ENCODE results near the gene VSTM2B. TPM values are rescaled to one million over a fixed set of nuclear protein-coding genes. Genes with fewer than 3 reads are reported as not detected.

VSTM2B gene
- total RNA-seq, 1 experiment from 2014 or later = not detected

DNA sequence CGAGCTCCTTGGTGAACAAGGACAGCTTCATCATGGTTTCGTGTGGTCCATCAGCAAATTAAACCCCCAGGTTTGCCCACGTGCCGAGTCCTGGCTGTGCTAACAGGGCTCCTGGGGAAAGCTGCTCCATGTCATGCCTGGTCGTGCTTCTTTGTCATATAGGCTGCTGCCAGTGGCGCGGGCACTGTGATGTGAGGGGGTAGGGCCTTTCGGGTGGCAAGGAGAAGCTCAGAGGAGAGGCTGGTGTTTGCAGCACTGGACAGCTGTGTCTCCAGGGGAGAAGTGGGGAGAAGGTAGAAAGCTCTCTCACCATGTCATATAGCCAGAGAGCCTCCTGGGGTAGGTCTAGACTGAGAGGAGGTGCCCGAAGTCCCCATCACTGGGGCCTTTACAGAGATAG lies 13.3 kb downstream of the VSTM2B start:
- POLR2A ChIA-PET (ENCODE audit: unreplicated experiment) = no interaction called here
- H3K4me1 ChIP-seq (replicated peaks; ENCODE audit: insufficient read depth) = no peaks in the 10 kb centered on the region
- peaks cover 71% of the 10 kb centered on the region for H3K27me3 ChIP-seq (ENCODE audit: insufficient read depth, low read depth)
- no peak overlapping the region for H2AFZ ChIP-seq
- H3K9me3 ChIP-seq (ENCODE audit: insufficient read depth, low read depth) = no peaks in the 10 kb centered on the region
- no peaks in the 10 kb centered on the region for H3K9me2 ChIP-seq (ENCODE audit: insufficient read depth)
- H3K79me2 ChIP-seq (ENCODE audit: low read depth) = no peaks in the 10 kb centered on the region
- CTCF ChIA-PET = no interaction called here
- H3K4me2 ChIP-seq = no peak overlapping the region
- H4K20me1 ChIP-seq (ENCODE audit: insufficient read depth) = no peaks in the 10 kb centered on the region
- no TSS peak for BruUV-seq (replicated peaks)
- H3K27ac ChIP-seq = no peak overlapping the region
- TF ChIP-seq, protein P1, sequence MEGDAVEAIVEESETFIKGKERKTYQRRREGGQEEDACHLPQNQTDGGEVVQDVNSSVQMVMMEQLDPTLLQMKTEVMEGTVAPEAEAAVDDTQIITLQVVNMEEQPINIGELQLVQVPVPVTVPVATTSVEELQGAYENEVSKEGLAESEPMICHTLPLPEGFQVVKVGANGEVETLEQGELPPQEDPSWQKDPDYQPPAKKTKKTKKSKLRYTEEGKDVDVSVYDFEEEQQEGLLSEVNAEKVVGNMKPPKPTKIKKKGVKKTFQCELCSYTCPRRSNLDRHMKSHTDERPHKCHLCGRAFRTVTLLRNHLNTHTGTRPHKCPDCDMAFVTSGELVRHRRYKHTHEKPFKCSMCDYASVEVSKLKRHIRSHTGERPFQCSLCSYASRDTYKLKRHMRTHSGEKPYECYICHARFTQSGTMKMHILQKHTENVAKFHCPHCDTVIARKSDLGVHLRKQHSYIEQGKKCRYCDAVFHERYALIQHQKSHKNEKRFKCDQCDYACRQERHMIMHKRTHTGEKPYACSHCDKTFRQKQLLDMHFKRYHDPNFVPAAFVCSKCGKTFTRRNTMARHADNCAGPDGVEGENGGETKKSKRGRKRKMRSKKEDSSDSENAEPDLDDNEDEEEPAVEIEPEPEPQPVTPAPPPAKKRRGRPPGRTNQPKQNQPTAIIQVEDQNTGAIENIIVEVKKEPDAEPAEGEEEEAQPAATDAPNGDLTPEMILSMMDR (conservative IDR thresholded peaks at IDR 0.05) = no peak
- no peak for TF ChIP-seq EZH2 (IDR thresholded peaks at IDR 0.05; ENCODE audit: low read depth)
- H3K4me3 ChIP-seq = no peak overlapping the region
- H3K36me3 ChIP-seq (ENCODE audit: low read depth) = no peaks in the 10 kb centered on the region
- DNase-seq = no peak
- intact Hi-C loops (cut with micrococcal nuclease; ENCODE audit: unreplicated experiment) = no loop called here
- H3F3A ChIP-seq (ENCODE audit: insufficient read depth, low read depth) = no peaks in the 10 kb centered on the region

DNA sequence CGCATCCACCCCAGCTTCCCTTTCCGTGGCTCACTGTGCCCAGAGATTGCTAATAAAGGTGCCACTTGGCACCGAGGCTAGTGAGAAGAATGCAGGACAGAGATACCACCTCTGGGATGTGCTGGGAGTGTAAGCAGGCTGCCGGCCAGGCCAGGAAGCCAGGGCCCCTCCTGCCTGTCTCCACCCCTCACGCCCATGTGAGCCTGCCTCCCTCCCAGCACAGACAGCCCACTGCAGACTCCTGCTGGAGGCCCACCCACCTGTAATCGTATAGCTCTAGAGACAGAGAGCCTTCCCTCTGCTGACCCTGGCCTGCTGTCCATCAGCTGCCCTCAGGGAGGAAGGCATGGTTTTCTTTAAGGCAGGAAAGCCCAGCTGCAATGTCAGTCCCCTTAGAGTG lies 13.9 kb downstream of the VSTM2B start:
- BruUV-seq (replicated peaks) = no TSS peak
- Histone ChIP-seq H3K9me3 (ENCODE audit: insufficient read depth, low read depth) (no peaks in the 10 kb centered on the region), H3K4me3 (no peak overlapping the region), H4K20me1 (ENCODE audit: insufficient read depth) (no peaks in the 10 kb centered on the region), H3K27ac (no peak overlapping the region), H3K4me2 (no peak overlapping the region), H3K27me3 (ENCODE audit: insufficient read depth, low read depth) (peaks cover 68% of the 10 kb centered on the region), H3K79me2 (ENCODE audit: low read depth) (no peaks in the 10 kb centered on the region), H3K36me3 (ENCODE audit: low read depth) (no peaks in the 10 kb centered on the region), H3K9me2 (ENCODE audit: insufficient read depth) (no peaks in the 10 kb centered on the region), H3K4me1 (replicated peaks; ENCODE audit: insufficient read depth) (no peaks in the 10 kb centered on the region), H3F3A (ENCODE audit: insufficient read depth, low read depth) (no peaks in the 10 kb centered on the region), H2AFZ (no peak overlapping the region)
- intact Hi-C loops (cut with micrococcal nuclease; ENCODE audit: unreplicated experiment) = no loop called here
- ChIA-PET CTCF (no interaction called here), POLR2A (ENCODE audit: unreplicated experiment) (no interaction called here)
- TF ChIP-seq, protein P1 (conservative IDR thresholded peaks at IDR 0.05) = no peak
- TF ChIP-seq EZH2 (IDR thresholded peaks at IDR 0.05; ENCODE audit: low read depth) = no peak
- DNase-seq = no peak

DNA sequence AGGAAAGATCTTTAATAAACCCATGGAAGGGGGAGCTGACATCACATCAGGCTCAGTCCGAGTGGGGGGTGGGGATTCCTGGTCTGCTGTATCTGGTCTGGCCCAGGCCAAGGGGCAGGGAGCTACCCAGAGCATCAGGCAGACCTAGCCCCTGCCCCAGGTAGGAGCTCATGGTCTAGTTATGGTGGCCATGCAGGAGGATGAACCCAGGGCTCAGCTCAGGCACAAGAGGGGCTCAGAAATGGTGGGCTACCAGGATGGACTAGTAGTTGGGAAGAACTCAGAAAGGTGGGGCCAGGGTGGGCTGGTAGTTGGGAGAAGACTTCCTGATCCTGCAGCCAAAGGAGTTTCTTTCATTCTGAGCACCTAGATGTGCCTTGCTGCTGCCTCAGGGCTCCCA lies 14.3 kb downstream of the VSTM2B start:
- CTCF ChIA-PET = no interaction called here
- BruUV-seq (replicated peaks) = no TSS peak
- no peaks in the 10 kb centered on the region for H3K9me2 ChIP-seq (ENCODE audit: insufficient read depth)
- no peaks in the 10 kb centered on the region for H3F3A ChIP-seq (ENCODE audit: insufficient read depth, low read depth)
- no peaks in the 10 kb centered on the region for H3K79me2 ChIP-seq (ENCODE audit: low read depth)
- no peak overlapping the region for H3K4me3 ChIP-seq
- POLR2A ChIA-PET (ENCODE audit: unreplicated experiment) = no interaction called here
- H3K4me2 ChIP-seq = no peak overlapping the region
- H3K27me3 ChIP-seq (ENCODE audit: insufficient read depth, low read depth) = peaks cover 68% of the 10 kb centered on the region
- no peak overlapping the region for H2AFZ ChIP-seq
- no peaks in the 10 kb centered on the region for H3K36me3 ChIP-seq (ENCODE audit: low read depth)
- no peak overlapping the region for H3K27ac ChIP-seq
- intact Hi-C loops (cut with micrococcal nuclease; ENCODE audit: unreplicated experiment) = no loop called here
- no peak for TF ChIP-seq EZH2 (IDR thresholded peaks at IDR 0.05; ENCODE audit: low read depth)
- TF ChIP-seq, protein P1 (conservative IDR thresholded peaks at IDR 0.05) = no peak
- no peaks in the 10 kb centered on the region for H3K4me1 ChIP-seq (replicated peaks; ENCODE audit: insufficient read depth)
- DNase-seq = no peak
- no peaks in the 10 kb centered on the region for H3K9me3 ChIP-seq (ENCODE audit: insufficient read depth, low read depth)
- no peaks in the 10 kb centered on the region for H4K20me1 ChIP-seq (ENCODE audit: insufficient read depth)
